Liver (tissue), 9 donors: ENCODE results near the gene YIPF4. TPM values are rescaled to one million over a fixed set of nuclear protein-coding genes. Genes with fewer than 3 reads are reported as not detected.

ENCODE experiments used
- DNase-seq: peaks from one replicate; pipeline ENCODE4 v3.0.0-alpha.2; 2017; ENCODE audit warnings: low spot score
- H3K27ac ChIP-seq, 2 donors: one replicate each; pipeline ENCODE4 v1.7.0; 2013; ENCODE audit warnings: inconsistent platforms in 2 of 2, low read length in 2 of 2, control low read depth in 1 of 2, low read depth in 1 of 2, mild to moderate bottlenecking in 1 of 2
- H3K27me3 ChIP-seq, 4 donors: one replicate each; pipeline versions ENCODE4 v1.6.1 to v1.7.0; 2013; ENCODE audit warnings: low read length in 3 of 4, inconsistent platforms in 1 of 4, mild to moderate bottlenecking in 1 of 4, moderate library complexity in 1 of 4; ENCODE audit not compliant: control insufficient read depth in 4 of 4, insufficient read depth in 4 of 4
- H3K36me3 ChIP-seq, 4 donors: one replicate each; pipeline versions ENCODE4 v1.6.1 to v1.7.0; 2013; ENCODE audit warnings: low read length in 3 of 4, mild to moderate bottlenecking in 3 of 4, low read depth in 1 of 4, moderate library complexity in 1 of 4; ENCODE audit not compliant: control insufficient read depth in 4 of 4, insufficient read depth in 3 of 4
- H3K4me1 ChIP-seq, 4 donors: one replicate each; pipeline versions ENCODE4 v1.6.1 to v1.7.0; 2013; ENCODE audit warnings: low read length in 3 of 4, mild to moderate bottlenecking in 3 of 4, moderate library complexity in 1 of 4; ENCODE audit not compliant: control insufficient read depth in 4 of 4, insufficient read depth in 4 of 4
- H3K4me3 ChIP-seq, 3 donors: one replicate each; pipeline versions ENCODE4 v1.6.1 to v1.7.0; 2013; ENCODE audit warnings: low read length in 3 of 3, control low read depth in 1 of 3, low read depth in 1 of 3, mild to moderate bottlenecking in 1 of 3
- H3K9ac ChIP-seq, 2 donors: one replicate each; pipeline ENCODE4 v1.7.0; 2013; ENCODE audit warnings: low read length in 2 of 2, mild to moderate bottlenecking in 2 of 2, moderate library complexity in 2 of 2, control low read depth in 1 of 2, low read depth in 1 of 2
- H3K9me3 ChIP-seq, 4 donors: one replicate each; pipeline versions ENCODE4 v1.6.1 to v1.7.0; 2013; ENCODE audit warnings: low read length in 3 of 4; ENCODE audit not compliant: control insufficient read depth in 4 of 4
- CTCF ChIP-seq: fragments of 150-350 bp; IDR thresholded peaks from 2 replicates; pipeline ENCODE4 v1.5.1; 2017; ENCODE audit warnings: improper control_type of control experiment, low read depth, low read length; ENCODE audit not compliant: missing input control
- EGR1 ChIP-seq, 2 donors: IDR thresholded peaks; 2 replicates each; pipeline ENCODE4 v1.6.1; 2016 to 2018; ENCODE audit warnings: antibody characterized with exemption in 2 of 2, low read depth in 2 of 2
- FOXA1 ChIP-seq: IDR thresholded peaks from 2 replicates; pipeline ENCODE4 v1.6.1; 2016; ENCODE audit warnings: antibody characterized with exemption
- FOXA2 ChIP-seq: IDR thresholded peaks from 2 replicates; pipeline ENCODE4 v1.6.1; 2016; ENCODE audit warnings: antibody characterized with exemption
- GABPA ChIP-seq, 2 donors: IDR thresholded peaks in 1 of 2; conservative IDR thresholded peaks in 1 of 2; 2 replicates each; pipeline ENCODE4 v1.6.1; 2016; ENCODE audit warnings: antibody characterized with exemption in 2 of 2, mild to moderate bottlenecking in 1 of 2, moderate library complexity in 1 of 2
- HNF4A ChIP-seq, 2 donors: conservative IDR thresholded peaks; 2 replicates each; pipeline ENCODE4 v1.6.1; 2016; ENCODE audit warnings: antibody characterized with exemption in 2 of 2, mild to moderate bottlenecking in 2 of 2
- HNF4G ChIP-seq: IDR thresholded peaks from 2 replicates; pipeline ENCODE4 v1.6.1; 2016; ENCODE audit warnings: antibody characterized with exemption
- JUND ChIP-seq, 2 donors: IDR thresholded peaks; 2 replicates each; pipeline ENCODE4 v1.6.1; 2016; ENCODE audit warnings: antibody characterized with exemption in 2 of 2
- MAX ChIP-seq: IDR thresholded peaks from 2 replicates; pipeline ENCODE4 v1.6.1; 2016; ENCODE audit warnings: antibody characterized with exemption
- NR2F2 ChIP-seq: IDR thresholded peaks from 2 replicates; pipeline ENCODE4 v1.6.1; 2016; ENCODE audit warnings: antibody characterized with exemption
- RAD21 ChIP-seq, 2 donors: IDR thresholded peaks; 2 replicates each; pipeline ENCODE4 v1.6.1; 2016; ENCODE audit warnings: antibody characterized with exemption in 2 of 2, mild to moderate bottlenecking in 2 of 2
- RXRA ChIP-seq, 2 donors: IDR thresholded peaks; 2 replicates each; pipeline ENCODE4 v1.6.1; 2017 to 2018; ENCODE audit warnings: antibody characterized with exemption in 2 of 2, mild to moderate bottlenecking in 1 of 2
- SP1 ChIP-seq: IDR thresholded peaks from 2 replicates; pipeline ENCODE4 v1.6.1; 2018; ENCODE audit warnings: antibody characterized with exemption, mild to moderate bottlenecking
- TAF1 ChIP-seq: conservative IDR thresholded peaks from 2 replicates; pipeline ENCODE4 v1.6.1; 2016; ENCODE audit warnings: antibody characterized with exemption, mild to moderate bottlenecking
- YY1 ChIP-seq: IDR thresholded peaks from 2 replicates; pipeline ENCODE4 v1.6.1; 2016; ENCODE audit warnings: antibody characterized with exemption, mild to moderate bottlenecking
- WGBS: extraction: QIAGEN DNeasy Blood & Tissue Kit; methylation state at CpG from one replicate; pipeline ENCODE4 v1.1.7; 2013; 5-methylcytosine and 5-hydroxymethylcytosine counted together
- polyA plus RNA-seq, 2 donors: library from polyadenylated mRNA; stranded (reverse) in 1 of 2; unstranded in 1 of 2; fragments of 200-250 nt in 1 of 2; fragments of >200 nt in 1 of 2; fragmentation: Nextera tagmentation in 1 of 2; extraction: Ambion mirVana in 1 of 2; gene quantifications; one replicate each; pipeline versions ENCODE4 v1.2.1 to v1.2.3, GENCODE V29; 2013 to 2015
- total RNA-seq, 2 donors: library from RNA; depleted of rRNA; stranded (reverse); fragments of >200 nt; gene quantifications; one replicate each; pipeline ENCODE4 v1.2.3, GENCODE V29; 2014
- TF ChIP-seq, protein P1 (sequence below): IDR thresholded peaks from 2 replicates; pipeline ENCODE4 v1.6.1; 2016; ENCODE audit warnings: antibody characterized with exemption
- TF ChIP-seq, protein P2 (sequence below): IDR thresholded peaks from 2 replicates; pipeline ENCODE4 v1.6.1; 2016; ENCODE audit warnings: antibody characterized with exemption
- TF ChIP-seq, protein P3 (sequence below): IDR thresholded peaks from 2 replicates; pipeline ENCODE4 v1.6.1; 2016; ENCODE audit warnings: antibody characterized with exemption, mild to moderate bottlenecking
- donor health status: healthy.
- donor health status: healthy.
- donor health status: healthy.
- donor health status: healthy.
- donor health status: healthy.

Gene YIPF4
- total and polyA plus RNA-seq, 4 donors = 11.6 to 38.4 (median 14.4) TPM

DNA sequence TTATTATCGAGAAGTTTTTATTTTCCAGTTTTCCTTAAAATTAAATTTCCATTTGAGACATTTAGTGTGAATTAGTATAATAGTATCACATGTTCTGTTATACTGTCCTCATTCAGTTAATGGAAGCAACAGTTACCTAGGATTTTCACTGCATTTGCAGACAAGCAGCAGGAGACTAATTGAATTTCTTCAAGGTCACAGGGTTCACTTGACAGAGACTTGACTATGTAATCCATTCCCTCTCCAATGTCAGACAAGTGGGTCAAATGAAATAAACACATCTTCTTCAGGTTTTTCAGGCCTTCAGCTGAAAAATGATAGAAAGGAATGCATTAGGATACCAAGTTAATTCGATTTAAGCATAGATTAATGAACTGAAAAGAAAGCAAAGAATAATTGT, 39.7 kb upstream of the YIPF4 start:
- no peaks in the 10 kb centered on the region for H3K27me3 ChIP-seq
- no peak overlapping the region for H3K9ac ChIP-seq
- no peak for TF ChIP-seq RXRA (IDR thresholded peaks at IDR 0.05)
- no peak for TF ChIP-seq FOXA2
- no peak for TF ChIP-seq FOXA1
- H3K27ac ChIP-seq = no peak overlapping the region
- DNase-seq = no peak
- H3K4me3 ChIP-seq = no peak overlapping the region
- 95% methylated on average over 2 of the region's 2 CpGs for WGBS
- H3K4me1 ChIP-seq = no peaks in the 10 kb centered on the region
- peaks cover 0 to 2% (median 0%) of the 10 kb centered on the region in 4 donors for H3K36me3 ChIP-seq
- H3K9me3 ChIP-seq = peaks cover 0 to 3% (median 0%) of the 10 kb centered on the region in 4 donors

DNA sequence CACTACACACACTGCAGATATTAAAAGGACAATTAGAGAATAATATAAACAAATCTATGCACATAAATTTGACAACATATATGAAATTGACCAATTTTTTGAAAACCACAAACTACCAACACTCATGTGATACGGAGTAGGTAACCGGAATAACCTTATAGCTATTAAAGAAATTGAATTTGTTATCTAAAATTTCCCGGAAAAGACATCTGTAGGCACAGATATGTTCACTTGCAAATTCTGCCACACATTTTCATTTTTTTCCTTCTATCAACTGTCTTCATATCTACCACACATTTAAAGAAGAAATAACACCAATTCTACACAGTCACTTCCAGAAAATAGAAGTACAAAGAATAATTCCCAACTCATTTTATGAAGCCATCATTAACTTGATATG, 35.4 kb upstream of the YIPF4 start:
- H3K9me3 ChIP-seq = no peaks in the 10 kb centered on the region
- 97% methylated on average over 3 of the region's 3 CpGs for WGBS
- H3K36me3 ChIP-seq = no peaks in the 10 kb centered on the region

More for the DNA sequence above, 35.4 kb upstream of the YIPF4 start:
- Histone ChIP-seq H3K27me3 (no peaks in the 10 kb centered on the region), H3K27ac (no peak overlapping the region), H3K4me1 (no peaks in the 10 kb centered on the region), H3K9ac (no peak overlapping the region), H3K4me3 (no peak overlapping the region)
- no peak for DNase-seq
- no peak for TF ChIP-seq RXRA (IDR thresholded peaks at IDR 0.05)
- no peak for TF ChIP-seq RAD21 (IDR thresholded peaks at IDR 0.05)
- TF ChIP-seq, protein P1, sequence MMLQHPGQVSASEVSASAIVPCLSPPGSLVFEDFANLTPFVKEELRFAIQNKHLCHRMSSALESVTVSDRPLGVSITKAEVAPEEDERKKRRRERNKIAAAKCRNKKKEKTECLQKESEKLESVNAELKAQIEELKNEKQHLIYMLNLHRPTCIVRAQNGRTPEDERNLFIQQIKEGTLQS = no peak
- TF ChIP-seq YY1 = no peak
- TF ChIP-seq, protein P2, sequence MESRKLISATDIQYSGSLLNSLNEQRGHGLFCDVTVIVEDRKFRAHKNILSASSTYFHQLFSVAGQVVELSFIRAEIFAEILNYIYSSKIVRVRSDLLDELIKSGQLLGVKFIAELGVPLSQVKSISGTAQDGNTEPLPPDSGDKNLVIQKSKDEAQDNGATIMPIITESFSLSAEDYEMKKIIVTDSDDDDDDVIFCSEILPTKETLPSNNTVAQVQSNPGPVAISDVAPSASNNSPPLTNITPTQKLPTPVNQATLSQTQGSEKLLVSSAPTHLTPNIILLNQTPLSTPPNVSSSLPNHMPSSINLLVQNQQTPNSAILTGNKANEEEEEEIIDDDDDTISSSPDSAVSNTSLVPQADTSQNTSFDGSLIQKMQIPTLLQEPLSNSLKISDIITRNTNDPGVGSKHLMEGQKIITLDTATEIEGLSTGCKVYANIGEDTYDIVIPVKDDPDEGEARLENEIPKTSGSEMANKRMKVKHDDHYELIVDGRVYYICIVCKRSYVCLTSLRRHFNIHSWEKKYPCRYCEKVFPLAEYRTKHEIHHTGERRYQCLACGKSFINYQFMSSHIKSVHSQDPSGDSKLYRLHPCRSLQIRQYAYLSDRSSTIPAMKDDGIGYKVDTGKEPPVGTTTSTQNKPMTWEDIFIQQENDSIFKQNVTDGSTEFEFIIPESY = no peak
- TF ChIP-seq EGR1 (IDR thresholded peaks at IDR 0.05; ENCODE audit: low read depth in 2 of 2) = no peak
- no peak for TF ChIP-seq TAF1
- TF ChIP-seq GABPA (IDR thresholded peaks at IDR 0.05 in 1 of 2, conservative IDR thresholded peaks at IDR 0.05 in 1 of 2) = no peak
- TF ChIP-seq FOXA1 = no peak
- no peak for TF ChIP-seq FOXA2
- TF ChIP-seq JUND (IDR thresholded peaks at IDR 0.05) = no peak
- TF ChIP-seq HNF4G = no peak
- TF ChIP-seq, protein P3, sequence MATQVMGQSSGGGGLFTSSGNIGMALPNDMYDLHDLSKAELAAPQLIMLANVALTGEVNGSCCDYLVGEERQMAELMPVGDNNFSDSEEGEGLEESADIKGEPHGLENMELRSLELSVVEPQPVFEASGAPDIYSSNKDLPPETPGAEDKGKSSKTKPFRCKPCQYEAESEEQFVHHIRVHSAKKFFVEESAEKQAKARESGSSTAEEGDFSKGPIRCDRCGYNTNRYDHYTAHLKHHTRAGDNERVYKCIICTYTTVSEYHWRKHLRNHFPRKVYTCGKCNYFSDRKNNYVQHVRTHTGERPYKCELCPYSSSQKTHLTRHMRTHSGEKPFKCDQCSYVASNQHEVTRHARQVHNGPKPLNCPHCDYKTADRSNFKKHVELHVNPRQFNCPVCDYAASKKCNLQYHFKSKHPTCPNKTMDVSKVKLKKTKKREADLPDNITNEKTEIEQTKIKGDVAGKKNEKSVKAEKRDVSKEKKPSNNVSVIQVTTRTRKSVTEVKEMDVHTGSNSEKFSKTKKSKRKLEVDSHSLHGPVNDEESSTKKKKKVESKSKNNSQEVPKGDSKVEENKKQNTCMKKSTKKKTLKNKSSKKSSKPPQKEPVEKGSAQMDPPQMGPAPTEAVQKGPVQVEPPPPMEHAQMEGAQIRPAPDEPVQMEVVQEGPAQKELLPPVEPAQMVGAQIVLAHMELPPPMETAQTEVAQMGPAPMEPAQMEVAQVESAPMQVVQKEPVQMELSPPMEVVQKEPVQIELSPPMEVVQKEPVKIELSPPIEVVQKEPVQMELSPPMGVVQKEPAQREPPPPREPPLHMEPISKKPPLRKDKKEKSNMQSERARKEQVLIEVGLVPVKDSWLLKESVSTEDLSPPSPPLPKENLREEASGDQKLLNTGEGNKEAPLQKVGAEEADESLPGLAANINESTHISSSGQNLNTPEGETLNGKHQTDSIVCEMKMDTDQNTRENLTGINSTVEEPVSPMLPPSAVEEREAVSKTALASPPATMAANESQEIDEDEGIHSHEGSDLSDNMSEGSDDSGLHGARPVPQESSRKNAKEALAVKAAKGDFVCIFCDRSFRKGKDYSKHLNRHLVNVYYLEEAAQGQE = no peak
- TF ChIP-seq NR2F2 = no peak
- no peak for TF ChIP-seq HNF4A (conservative IDR thresholded peaks at IDR 0.05)
- no peak for TF ChIP-seq CTCF
- no peak for TF ChIP-seq SP1
- TF ChIP-seq MAX = no peak
